NOMO-1 (cell line): Measurements from ENCODE around the gene SLC17A8.

Experiments
- DNase-seq, 2 experiments: peaks; one replicate each; lab custom pipeline; 2025; ENCODE audit not compliant: unreplicated experiment in 2 of 2; lab: John Stamatoyannopoulos, UW

The SLC17A8 gene

DNA sequence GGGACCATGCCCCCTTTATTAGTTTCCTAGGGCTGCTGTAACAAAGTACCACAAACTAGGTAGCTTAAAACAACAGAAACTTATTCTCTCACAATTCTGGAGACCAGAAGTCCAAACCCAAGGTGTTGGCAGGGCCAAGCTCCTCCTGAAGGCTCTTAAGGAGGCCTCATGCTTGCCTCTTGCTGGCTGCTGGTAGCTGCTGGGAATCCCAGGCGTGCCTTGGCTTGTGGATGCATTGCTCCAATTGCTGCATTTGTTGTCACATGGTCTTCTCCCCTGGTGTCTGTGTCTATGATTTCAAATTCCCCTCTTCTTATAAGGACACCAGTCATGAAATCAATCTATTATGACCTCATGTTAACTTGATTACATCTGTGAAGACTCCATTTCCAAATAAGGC, 11.2 kb downstream of the SLC17A8 start:
- DNase-seq, result no peak

DNA sequence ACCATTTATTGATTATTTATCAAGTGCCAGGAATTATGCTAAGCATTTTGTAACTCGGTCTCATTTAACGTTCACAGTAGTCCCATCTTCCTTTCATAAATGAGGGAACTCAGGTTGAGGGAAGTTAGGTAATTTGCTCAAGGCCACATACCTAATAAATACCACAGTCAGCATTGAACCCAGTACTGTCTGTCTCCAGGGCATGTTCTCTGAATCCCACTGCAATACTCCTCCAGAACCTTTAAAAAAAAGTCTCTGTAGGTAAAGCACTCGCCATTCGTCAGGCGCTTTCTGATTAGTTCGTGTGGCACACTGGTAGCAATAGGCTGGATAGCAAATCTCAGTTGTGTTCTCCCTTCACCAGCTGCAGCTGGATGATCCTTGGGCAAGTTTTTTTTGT, 14.3 kb downstream of the SLC17A8 start:
- no peak for DNase-seq

DNA sequence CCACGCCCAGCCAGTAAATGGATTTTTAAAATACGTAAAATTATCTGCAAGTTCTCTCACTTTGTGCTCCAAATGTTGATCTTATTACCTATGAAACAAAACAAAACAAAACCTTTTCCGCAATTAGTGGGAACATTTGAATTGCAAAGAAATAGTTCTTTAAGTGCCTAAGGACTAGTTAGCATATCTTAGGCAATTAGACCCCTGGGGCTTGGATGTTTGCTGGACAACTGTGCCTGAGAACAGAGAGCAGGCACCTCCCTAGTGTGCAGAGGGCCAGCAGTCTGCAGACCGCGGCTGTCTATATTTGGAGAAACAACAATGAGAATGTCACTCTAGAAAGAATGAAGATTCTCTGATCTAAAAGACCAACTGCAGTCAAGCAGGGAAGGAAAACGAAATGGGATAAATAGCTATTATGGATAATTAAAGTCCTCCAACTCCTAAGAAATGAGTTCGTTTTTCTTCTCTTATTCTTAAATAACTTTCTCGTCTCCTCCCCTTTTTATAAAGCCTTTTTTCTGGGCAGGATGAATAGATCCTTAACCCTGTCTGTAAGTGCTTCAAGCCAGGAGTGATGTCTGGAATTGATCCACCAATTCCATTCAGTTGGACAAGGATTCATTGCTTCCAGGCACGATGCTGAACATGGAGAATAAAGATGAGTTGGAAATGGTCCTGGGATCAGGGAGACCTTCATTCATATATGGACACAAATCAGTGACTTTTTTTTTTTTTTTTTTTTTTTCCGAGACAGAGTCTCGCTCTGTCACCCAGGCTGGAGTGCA, 16.2 kb downstream of the SLC17A8 start:
- no peak for DNase-seq

DNA sequence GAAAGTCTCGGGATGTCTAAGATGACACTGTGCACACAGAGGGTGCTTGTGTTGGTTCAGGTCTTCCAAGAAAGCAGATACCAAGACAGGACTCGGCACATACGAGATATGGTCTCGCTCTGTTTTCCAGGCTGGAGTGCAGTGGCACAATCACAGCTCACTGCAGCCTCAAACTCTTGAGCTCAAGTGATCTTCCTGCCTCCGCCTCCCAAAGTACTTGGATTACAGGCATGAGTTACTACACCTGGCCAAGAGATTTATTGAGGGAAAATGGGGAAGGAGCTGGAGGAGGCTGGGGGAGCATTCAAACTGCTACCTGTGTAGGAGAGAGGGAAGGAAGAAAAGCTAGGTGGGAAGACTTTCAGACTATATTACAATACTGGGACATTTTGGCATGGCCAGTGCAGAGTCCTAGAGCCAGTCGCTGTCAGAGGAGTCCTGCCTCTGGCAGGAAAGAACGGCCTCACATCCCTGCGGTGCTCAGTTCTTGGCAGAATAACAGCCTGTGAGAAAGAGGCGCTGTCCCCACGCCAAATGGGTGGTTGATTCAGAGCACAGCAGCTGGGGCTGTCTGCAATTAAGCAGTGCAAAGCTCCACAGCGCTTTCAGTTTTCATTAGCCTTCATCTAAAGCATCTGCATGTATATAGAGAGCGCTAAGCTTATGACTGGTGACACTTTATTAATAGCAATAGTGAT, 18.3 kb downstream of the SLC17A8 start:
- DNase-seq, result no peak

DNA sequence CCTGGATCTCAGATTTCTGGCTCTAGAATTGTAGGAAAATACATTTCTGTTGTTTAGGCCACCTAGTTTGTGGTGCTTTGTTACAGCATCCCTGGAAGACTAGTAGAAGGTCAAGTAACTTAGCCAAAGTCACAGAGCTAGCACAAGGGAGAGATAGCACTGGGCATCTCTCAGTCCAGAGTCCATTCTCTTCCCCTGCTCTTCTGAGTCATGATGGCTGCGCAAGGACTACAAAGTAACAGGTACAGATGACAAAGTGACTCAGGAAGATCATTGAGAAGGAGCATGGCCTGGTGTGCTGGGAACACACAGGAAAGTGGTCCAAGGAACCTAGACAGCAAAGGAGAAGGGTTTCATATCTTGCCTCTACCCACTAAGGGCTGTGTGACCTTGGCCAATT, 19.3 kb downstream of the SLC17A8 start:
- no peak for DNase-seq

DNA sequence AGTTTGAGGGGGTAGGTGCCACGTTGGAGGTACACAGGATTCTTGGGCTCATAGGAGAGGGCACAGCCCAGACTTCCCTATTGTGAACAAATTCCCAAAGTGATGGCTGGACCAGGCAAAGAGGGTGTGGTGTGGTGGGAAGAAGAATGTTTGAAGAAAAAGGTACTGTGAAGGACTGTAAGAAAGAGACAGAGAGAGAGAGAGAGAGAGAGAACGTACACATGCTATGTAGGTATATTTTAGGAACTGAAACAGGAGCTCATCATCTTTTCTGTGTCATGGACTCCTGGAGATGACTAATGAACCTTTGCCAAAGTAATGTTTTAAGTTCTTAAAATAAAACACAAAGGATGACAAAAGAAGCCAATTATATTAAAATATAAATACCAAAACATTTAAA, 24.5 kb downstream of the SLC17A8 start:
- DNase-seq, result no peak

DNA sequence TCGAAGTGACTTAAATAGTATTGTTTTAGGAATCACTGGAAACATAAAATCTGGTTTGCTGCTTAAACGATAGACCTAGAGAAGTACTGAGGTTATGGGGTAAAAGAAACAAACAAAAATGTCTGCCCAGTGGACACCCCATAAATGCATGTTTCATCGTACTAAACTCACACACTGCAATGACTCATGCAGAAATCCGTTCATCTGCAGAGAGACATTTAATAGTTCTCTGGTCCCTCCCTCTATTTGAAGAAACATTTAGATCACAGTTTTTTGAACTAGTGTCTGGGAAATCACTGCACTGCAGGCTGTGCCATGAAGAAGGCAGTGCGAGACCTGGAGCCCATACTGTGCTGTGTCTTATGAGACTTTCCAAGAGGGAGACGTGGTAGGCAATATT, 25.5 kb downstream of the SLC17A8 start:
- DNase-seq, result no peak

DNA sequence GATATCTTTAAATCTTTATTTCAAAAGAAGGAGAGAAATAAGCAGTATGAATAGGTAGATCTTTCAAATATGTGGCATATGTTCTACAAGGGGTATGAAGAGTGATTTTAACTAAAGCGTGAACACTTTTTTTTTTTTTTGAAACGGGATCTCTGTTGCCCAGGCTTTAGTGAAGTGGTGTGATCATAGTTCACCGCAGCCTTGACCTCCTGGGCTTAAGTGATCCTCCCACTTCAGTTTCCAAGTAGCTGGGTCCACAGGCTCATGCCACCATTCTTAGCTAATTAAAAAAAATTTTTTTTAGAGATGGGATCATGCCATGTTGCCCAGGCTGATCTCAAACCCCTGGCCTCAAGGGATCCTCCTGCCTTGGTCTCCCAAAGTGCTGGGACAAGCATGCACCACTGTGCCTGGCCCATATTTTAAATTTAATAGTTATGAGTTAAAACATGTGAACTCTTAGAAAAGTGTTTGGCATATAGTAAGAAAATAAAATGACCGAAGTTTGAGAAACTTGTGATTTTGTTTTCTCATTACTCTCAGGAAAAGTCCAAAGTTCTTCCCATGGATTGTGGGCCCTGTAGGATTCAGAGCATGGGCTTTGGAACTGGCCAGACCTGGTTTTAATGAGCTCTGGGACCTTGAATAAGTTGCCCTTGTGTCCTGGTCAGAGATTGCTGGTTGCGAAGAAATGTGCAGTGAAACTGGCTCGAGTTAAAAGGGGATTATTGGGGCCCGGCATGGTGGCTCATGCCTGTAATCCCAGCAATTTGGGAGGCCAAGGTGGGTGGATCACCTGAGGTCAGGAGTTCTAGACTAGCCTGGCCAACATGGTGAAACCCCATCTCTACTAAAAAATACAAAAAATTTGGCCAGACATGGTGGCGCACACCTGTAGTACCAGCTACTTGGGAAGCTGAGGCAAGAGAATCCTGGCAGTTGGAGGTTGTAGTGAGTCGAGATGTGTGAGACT, 27.0 kb downstream of the SLC17A8 start:
- no peak for DNase-seq

DNA sequence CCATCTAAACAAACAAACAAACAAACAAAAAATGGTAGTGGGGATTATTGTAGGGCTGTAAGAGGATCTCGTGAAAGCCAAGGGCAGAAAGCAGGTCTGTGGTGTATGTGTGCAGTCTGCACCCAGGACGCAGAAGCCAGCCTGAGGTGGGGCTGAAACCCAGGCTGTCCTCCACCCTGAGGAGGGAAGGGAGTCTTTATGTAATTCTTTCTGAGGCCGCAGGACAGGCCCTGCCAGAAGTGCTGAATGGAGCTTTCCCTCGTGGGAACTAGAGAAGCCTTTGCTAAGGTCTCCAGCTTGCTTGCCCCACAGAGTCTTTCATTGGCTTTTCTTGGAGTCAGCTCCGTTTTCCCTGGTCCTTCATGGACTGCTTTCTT, 27.7 kb downstream of the SLC17A8 start:
- DNase-seq, result no peak

DNA sequence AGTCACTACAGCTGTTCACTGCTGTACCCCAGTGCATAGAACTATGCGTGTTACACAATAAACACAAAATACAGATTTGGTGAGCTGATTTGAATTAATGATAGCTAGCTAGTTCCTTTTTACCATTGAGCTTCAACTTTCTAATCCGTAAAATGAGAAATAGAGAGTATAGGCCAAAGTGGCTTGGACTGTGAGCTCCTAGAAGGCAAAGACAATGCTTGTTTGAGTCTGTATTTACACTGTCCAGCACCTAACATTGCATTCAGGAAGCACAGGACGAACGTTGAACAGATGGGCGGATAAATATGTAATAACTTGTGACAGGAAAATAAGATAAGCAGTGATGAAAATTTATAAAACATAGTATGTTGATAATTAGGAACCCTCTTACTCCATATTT, 31.5 kb downstream of the SLC17A8 start:
- no peak for DNase-seq

DNA sequence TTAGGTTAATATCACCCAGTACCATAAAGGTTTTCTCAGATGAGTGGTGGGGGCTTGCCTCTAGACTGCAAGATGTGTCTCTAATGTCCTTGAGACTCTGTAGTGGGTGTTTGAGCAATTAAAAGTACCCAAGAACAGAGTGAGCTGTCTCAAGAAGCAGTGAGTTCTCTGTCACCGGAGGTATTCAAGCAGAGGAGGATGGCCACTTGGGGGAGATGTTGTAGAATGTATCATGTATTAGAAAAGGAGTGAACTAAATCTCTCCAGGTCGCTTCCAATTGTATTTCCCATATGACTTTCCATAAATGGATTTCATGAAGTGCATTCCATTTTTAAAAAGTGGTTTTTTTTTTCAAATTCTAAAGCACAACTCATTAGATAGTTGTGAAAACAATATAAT, 35.0 kb downstream of the SLC17A8 start:
- DNase-seq, result no peak

DNA sequence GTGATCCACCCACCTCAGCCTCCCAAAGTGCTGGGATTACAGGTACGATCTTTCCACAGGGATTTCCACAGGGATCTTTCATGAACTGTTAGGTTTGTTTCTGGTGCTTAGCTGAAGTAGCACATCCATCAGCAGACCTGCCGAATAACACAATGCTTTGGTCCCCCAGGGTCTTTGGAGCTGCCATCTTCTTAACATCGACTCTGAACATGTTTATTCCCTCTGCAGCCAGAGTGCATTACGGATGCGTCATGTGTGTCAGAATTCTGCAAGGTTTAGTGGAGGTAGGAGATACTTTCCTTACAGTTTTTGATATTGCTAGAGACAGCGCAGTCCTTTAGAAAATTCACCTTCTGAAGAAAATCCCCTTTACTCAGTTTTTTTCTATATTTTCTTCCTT, 36.3 kb downstream of the SLC17A8 start:
- no peak for DNase-seq

DNA sequence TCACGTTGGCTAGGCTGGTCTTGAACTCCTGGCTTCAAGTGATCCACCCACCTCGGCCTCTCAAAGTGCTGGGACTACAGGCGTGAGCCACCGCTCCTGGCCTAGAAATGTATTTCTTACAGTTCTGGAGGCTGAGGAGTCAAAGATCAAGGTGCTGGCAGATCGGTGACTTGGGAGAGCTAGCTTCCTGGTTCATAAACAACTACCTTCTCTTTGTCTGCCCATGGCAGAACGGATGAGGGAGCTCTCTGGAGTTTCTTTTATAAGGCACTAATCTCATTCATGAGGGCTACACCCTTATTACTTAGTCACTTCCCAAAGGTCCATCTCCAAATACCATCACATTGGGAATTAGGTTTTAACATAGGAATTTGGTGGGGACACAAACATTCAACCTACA, 38.9 kb downstream of the SLC17A8 start:
- no peak for DNase-seq

DNA sequence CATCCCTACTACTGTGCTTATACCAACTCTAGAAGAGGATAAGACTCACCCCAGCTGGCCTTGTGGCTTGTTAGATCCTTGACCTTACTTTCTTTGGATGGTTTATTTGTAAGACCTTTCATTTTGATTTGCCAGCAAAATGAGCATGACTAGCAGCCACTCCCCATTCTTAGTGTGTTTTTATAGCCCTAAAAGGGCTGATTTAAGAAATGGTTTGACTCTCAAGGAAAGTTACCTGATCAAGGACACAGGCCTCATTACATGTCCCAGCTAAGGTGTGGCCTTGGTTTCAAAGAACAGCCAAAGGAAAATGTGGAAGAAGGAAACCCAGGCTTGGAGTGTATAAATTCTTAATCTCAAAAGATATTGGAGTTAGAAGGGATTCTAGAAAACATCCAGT, 41.4 kb downstream of the SLC17A8 start:
- DNase-seq, result no peak

DNA sequence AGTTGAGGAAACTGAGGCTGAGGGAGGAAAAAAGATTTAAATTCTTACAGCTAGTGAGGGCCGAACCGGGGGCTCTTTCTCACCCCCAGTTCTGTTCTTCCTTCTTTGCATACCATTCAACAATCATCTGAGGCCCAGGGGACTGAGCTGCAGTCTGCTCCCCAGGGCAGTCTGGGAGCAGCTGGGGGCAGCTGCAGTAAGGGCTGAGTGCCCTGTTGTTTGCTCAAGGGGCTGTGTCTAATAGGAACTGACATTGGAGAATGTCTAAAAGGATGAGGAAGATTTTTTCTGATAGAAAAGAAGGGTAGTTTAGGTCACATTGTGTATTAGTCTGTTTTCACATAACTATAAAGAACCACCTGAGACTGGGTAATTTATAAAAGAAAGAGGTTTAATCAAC, 42.2 kb downstream of the SLC17A8 start:
- DNase-seq, result no peak

DNA sequence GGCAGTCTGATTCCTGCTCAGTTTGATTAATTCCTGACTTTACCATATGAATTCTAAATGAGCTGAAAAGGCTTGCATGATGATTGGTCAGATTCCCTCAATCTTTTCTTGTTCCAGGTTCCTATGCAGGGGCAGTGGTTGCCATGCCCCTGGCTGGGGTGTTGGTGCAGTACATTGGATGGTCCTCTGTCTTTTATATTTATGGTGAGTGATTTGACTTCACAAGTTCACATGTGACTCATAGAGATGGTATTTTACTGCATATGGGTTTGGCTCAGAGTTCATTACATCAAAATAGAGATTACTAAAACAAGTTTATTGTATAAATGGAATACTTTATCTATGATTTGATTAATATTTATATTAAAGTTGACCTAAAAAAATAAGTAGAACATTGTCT, 44.8 kb downstream of the SLC17A8 start:
- no peak for DNase-seq

DNA sequence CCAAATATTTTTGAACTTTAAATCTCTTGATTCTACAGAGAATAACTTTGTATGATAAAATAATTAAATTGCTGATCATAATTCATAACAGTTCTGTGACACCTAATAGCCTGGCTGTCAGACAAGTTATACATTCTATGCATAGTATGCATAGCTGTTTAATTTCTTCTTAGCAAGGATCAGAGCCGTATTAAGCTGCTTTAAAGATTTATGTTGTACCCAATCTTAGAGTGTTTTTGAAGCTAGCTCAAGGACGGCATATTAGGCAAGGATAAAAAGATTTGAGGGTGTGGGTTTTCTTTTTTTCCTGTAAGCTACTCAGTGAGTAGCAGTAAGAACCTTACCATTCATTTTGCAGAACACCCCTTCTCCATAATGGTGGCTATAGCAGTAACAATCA, 45.9 kb downstream of the SLC17A8 start:
- no peak for DNase-seq

DNA sequence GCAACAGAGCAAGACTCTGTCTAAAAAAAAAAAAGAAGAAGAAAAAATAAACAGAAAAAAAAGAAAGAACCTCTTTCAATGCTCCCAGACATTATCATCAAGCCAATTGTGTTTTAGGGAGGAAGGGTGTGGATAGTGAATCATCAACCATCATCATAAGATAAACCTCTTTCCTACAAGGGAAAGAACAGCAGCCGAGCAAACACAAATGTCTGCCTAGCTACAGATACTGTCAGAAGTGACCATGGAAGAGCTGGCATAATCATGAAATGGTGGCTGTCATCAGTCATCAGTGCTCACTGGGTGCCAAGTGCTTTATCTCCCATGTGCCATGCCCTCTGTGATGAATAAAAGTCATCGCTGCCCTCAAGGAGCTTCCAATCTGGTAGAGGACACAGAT, 46.6 kb downstream of the SLC17A8 start:
- no peak for DNase-seq

DNA sequence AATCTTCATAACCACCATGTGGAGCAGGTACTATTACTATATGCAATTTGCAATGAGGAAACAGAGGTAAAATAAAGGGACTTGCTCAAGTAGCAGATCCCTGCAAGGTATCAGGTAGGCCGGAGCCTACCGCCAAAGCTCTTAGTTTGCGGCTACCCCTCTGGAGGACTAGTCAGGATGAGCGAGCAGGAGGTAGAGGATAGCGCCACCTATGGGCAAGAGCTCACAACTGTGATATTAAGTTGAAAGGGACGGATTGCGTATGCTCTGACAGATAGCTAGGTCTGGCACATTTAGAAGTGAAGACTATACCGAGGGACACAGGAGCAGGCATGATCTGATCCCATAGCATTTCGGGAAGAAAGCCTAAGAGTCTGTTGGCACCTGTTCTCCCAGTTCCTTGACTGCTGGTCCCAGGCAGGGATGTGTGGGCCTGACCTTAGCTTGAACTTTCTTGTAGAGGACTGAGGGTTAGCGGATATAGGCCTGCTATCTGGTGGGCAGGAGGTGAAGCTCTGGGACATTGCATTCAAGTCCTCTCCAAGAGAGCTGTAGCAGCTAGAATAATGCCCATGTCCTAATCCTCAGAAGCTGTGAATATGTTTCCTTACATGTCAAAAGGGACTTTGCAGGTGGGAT, 48.0 kb downstream of the SLC17A8 start:
- no peak for DNase-seq

DNA sequence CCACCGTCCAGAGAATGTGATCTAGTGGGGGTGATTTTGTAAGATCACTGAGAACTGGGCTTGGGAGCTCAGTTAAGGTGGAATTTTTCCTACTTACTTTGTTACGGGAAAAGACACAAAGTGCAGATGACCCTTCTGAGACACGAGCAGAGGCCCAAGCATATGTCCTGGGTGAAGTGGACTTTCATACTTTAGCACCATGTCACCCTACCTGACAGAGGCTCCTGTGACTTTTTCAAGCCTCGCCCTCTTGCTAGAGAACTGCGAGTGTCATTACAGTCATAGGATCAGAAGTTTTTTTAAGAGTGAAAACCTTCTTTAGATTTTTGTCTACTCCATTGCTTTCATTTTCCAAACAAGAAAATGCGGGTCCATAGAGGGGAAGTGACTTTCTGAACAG, 56.1 kb downstream of the SLC17A8 start:
- DNase-seq, result no peak

DNA sequence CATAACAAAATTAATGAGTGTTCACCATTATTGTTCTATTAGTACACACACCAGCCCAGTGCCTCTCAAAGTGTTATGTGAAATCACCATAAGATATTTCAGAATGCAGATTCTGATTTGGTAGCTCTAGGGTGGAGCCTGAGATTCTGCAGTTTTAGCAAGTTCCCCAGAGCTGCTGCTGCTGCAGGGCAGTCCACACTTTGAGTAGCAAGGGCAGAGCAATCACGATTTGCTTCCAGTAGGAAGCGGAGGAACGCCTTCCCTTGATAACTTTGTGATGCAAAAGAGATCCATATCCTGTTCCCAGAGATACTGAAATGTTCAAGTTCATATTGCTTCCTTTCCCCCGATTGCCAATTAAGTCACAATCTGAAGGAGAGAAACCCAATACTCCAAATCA, 57.9 kb downstream of the SLC17A8 start:
- no peak for DNase-seq
